HCT116 (cell line): Measurements from ENCODE around the gene NTN3.

Experiments used
- ELF1 ChIP-seq: IDR thresholded peaks from 2 replicates; pipeline ENCODE4 v1.6.1; 2012; ENCODE audit warnings: low read depth, borderline replicate concordance
- FOSL1 ChIP-seq: IDR thresholded peaks from 2 replicates; pipeline ENCODE4 v1.6.1; 2012; ENCODE audit warnings: low read depth
- JUND ChIP-seq: IDR thresholded peaks from 2 replicates; pipeline ENCODE4 v1.6.1; 2012
- POLR2A ChIP-seq: IDR thresholded peaks from 2 replicates; pipeline ENCODE4 v1.7.0; 2011; ENCODE audit warnings: borderline replicate concordance; ENCODE audit not compliant: insufficient read depth, insufficient read length; ENCODE audit errors: extremely low read depth
- SRF ChIP-seq: IDR thresholded peaks from 2 replicates; pipeline ENCODE4 v1.6.1; 2012; ENCODE audit warnings: low read depth
- TCF7L2 ChIP-seq: IDR thresholded peaks from 2 replicates; pipeline ENCODE4 v1.7.0; 2011; ENCODE audit warnings: borderline replicate concordance, inconsistent platforms; ENCODE audit not compliant: insufficient read depth, insufficient read length; ENCODE audit errors: extremely low read depth
- TF ChIP-seq, protein P1 (sequence below), 3 experiments: fragments of 200-600 bp in 1 of 3; sonication (generic) in 1 of 3; IDR thresholded peaks in 2 of 3; conservative IDR thresholded peaks in 1 of 3; 2 replicates each; pipeline ENCODE4 v1.5.1; 2012 to 2017; ENCODE audit warnings: low read depth in 2 of 3, low read length in 2 of 3, antibody characterized with exemption in 1 of 3, borderline replicate concordance in 1 of 3, control low read depth in 1 of 3, mild to moderate bottlenecking in 1 of 3, mixed read lengths in 1 of 3, mixed run types in 1 of 3, moderate library complexity in 1 of 3; ENCODE audit not compliant: insufficient read depth in 1 of 3

DNA sequence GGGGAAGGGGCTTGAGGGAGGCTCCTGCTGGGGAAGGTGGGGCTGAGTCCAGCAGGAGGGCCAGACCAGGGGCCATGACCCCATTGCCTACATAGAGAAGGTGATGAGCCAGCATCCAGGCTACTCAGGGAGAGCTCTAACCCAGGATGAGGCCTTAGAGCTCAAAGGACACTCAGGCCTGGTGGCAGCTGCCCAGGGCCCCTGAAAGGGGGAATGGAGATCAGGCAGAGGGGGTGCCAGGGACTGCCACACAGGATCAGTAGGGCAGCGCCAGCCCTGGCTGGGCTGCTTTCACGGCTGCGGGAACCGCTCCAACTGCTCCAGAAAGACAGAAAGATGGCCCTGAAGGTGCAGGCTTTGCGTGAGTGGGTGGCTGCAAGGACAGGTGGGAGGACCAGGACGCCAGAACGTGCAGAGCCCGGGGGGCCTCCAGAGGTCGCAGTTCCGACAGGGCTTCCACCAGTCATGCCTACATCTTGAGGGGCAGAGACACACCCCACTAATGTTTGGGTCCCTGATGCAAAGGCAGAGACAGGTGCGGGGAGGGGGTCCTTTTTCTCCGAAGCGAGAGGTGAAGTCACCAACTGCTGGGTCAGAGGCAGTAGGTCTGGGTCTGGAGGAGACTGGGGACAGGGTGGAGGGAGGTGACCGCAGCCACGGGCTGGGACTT lies 41.8 kb downstream of the NTN3 start:
- TF ChIP-seq, protein P1, sequence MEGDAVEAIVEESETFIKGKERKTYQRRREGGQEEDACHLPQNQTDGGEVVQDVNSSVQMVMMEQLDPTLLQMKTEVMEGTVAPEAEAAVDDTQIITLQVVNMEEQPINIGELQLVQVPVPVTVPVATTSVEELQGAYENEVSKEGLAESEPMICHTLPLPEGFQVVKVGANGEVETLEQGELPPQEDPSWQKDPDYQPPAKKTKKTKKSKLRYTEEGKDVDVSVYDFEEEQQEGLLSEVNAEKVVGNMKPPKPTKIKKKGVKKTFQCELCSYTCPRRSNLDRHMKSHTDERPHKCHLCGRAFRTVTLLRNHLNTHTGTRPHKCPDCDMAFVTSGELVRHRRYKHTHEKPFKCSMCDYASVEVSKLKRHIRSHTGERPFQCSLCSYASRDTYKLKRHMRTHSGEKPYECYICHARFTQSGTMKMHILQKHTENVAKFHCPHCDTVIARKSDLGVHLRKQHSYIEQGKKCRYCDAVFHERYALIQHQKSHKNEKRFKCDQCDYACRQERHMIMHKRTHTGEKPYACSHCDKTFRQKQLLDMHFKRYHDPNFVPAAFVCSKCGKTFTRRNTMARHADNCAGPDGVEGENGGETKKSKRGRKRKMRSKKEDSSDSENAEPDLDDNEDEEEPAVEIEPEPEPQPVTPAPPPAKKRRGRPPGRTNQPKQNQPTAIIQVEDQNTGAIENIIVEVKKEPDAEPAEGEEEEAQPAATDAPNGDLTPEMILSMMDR (IDR thresholded peaks at IDR 0.05 in 2 of 3, conservative IDR thresholded peaks at IDR 0.05 in 1 of 3; ENCODE audit: borderline replicate concordance in 1 of 3, insufficient read depth in 1 of 3, low read depth in 2 of 3, low read length in 2 of 3) = no peak; a peak in 1 of 6 replicates
- TF ChIP-seq POLR2A (no peak), JUND (no peak), ELF1 (no peak), SRF (no peak), FOSL1 (no peak), TCF7L2 (no peak)
